KOPT-K1 (cell line): ENCODE data around the gene LAGE3.

Source experiments
- H3K27ac ChIP-seq: fragments of 200-600 bp; sonication (generic); 2 replicates; pipeline ENCODE4 v1.5.1; 2016; ENCODE audit warnings: antibody characterized with exemption, mild to moderate bottlenecking, low read depth, low read length; ENCODE audit not compliant: poor library complexity, severe bottlenecking
- H3K36me3 ChIP-seq: fragments of 200-600 bp; sonication (generic); 2 replicates; pipeline ENCODE4 v1.5.1; 2017; ENCODE audit warnings: antibody characterized with exemption, mild to moderate bottlenecking, low read length, moderate library complexity; ENCODE audit not compliant: insufficient read depth
- H3K9me3 ChIP-seq: fragments of 200-600 bp; sonication (generic); 2 replicates; pipeline ENCODE4 v1.5.1; 2017; ENCODE audit warnings: antibody characterized with exemption, low read length, mild to moderate bottlenecking; ENCODE audit not compliant: insufficient read depth, poor library complexity, severe bottlenecking

The LAGE3 gene

DNA sequence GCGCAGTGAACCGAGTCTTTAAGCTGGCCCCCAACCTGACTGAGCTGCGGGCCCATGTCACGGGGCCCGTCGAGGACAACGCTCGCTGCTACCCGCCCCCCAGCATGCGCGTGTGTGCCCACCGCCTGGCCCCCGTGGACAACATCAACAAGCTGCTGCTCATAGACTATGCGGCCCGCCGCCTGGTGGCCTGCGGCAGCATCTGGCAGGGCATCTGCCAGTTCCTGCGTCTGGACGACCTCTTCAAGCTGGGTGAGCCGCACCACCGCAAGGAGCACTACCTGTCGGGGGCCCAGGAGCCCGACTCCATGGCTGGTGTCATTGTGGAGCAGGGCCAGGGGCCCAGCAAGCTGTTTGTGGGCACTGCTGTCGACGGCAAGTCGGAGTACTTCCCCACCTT lies 18.8 kb downstream of the LAGE3 start:
- Histone ChIP-seq H3K36me3 (peaks cover 22% of the 10 kb centered on the region; the same call in 1 of the 2 replicates), H3K27ac (no peak overlapping the region)

DNA sequence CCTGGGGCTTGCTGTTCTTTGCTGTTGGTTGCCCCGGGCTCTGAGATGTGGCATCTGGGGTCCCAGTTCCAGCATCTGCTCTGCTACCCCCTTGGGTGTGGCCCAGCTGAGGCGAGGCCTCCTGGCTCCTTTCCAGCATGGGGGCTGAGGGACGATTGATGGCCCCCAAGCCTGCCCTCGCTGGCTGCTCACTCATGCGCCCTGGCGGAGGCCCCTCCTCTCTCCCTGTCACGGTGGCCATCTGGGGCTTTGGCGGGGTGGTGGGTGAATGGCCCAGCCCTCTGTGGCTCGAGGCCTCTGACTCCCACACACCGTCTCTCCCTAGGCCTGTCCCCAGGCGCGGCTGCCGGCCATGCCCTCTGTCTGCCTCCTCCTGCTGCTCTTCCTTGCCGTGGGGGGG lies 19.2 kb downstream of the LAGE3 start:
- Histone ChIP-seq H3K9me3 (no peaks in the 10 kb centered on the region), H3K36me3 (peaks cover 18% of the 10 kb centered on the region; the same call in 1 of the 2 replicates), H3K27ac (no peak overlapping the region)

More for the DNA sequence above, 18.8 kb downstream of the LAGE3 start:
- no peaks in the 10 kb centered on the region for H3K9me3 ChIP-seq

DNA sequence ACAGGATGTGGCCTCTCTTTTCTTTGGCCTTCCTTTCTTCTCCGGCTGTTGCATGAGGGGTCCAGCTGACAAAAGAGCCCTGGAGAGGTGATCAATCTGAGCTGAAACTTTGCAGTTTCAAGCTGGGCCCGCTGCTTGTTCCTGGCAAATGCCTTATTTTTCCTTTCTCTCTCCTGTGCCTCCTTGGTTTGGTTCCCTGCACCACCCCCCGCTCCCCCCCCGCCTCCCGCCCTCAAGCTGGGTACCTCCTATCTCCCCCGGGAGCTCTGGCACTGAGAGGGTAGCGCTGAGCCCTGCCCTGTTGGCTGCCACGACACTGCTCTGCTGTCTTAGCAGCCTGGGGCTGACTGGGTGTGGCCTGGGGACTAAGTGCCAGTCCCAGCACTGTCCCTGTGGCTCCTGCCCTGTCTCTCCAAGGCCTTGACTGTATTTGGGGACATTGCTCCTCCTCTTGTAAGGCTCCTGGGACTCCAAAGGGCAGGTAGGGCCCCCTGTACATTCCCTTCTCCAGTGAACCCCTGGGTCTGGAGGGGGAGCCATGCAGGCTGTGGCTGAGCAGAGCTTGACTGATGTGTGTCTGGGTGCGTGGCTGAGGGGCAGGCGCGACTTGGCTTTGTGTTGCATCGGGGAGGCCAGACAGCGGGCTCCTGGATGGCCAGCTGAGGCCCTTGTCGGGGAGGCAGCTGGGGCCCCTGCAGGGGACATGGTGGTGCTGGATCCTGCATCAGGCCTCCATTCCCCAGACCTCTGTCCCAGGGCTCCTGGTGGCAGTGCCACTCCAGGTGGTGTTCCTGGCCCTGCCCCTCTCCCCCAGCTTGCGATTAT lies 19.9 kb downstream of the LAGE3 start:
- Histone ChIP-seq H3K9me3 (no peaks in the 10 kb centered on the region), H3K36me3 (peaks cover 11% of the 10 kb centered on the region; the same call in 1 of the 2 replicates), H3K27ac (peak overlapping the region; percentile 60)

DNA sequence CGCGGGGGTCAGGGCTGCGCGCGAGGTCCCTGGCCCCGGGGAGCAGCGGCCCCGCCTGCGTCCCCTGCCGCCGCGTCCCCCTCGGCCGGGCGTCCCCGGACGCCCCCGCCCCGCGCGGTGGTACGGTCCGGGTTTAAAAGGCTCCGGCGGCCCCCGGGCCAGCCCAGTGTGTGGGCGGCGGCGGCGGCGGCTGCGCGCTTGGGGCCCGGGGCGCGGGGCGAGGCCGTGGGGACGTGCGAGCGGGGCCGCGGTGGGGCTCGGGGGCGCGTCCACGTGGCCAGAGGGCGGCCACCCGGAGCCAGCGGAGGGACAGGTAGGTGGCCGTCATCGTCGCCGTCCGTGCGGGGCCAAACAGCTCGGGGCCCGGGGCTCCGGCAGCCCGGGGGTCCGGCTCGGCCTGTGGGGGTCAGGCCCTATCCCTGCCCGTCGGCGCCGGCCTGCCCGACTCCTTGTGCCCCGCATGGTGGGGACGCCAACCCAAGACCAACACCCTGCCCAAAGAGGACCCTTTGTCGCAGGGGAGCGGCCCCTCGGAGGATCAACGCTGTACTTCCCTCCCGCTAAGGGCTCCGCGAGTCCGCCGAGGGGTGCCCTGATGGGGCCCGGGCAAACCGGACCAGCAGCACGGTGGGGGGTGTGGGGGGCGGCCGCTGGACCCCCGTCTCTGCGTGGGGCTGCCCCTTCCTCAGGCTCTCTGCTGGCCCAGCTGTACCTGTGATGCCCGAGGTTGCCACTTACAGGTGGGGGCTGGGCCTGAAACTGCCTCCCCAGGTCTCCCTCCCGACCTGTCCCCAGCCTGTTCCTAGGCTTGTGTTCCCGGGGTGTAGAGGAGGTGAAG lies 20.7 kb downstream of the LAGE3 start, which contains the start of gene PLXNA3:
Gene PLXNA3 (plus strand): TSS at position 166 of the 838 bp plus-strand sequence. CDS start 1,903 bp downstream, outside the sequence.
- Histone ChIP-seq H3K9me3 (no peaks in the 10 kb centered on the region), H3K27ac (peak within 1 kb of the TSS; percentile 60), H3K36me3 (peaks cover 9% of the 10 kb centered on the region; the same call in 1 of the 2 replicates)

DNA sequence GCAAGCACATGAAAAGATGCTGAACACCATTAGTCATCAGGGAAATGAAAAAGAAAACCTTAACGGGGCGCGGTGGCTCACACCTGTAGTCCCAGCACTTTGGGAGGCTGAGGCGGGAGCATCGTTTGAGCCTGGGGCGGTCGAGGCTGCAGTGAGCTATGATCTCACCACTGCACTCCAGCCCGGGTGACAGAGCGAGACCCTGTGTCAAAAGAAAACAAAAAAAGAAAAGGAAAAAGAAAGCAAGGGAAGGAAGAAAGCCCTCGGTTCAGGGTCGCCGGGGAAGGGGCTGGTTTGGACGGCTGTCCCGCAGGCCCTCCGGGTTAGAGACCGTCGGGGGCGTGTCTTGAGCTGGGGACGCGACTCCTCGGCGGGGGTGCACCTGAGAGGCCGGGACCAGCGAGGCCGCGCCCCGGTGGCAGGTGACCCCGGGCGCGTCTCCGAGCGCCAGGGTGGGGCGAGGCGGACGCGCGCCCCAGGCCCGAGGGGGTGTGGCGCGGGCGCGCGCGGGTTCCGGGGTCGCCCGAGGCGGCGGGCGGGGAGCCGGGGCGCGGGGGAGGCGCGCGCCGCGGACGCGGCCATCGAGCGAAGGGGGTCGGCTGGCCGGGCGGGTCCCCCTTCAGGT lies 21.5 kb downstream of the LAGE3 start:
- Histone ChIP-seq H3K9me3 (no peaks in the 10 kb centered on the region), H3K36me3 (peaks cover 9% of the 10 kb centered on the region; the same call in 1 of the 2 replicates), H3K27ac (peak overlapping the region; percentile 60)

DNA sequence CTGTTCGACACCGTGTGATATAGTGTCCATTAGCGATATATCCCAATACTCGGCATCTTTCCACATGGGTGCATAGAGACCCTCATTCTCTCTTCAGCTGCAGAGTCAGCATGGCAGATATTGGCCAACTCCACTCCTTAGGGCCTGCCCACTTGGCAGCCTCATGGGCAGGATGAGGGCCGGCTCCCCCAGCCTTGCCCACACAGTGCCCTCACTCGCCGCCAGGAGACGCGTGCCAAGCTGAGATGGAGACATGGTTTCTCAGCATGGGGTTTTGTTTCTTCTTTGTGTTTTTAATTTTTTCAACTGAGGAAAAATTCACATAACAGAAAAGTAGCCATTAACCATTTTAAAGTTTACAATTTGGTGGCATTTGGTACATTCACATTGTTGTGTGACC lies 26.3 kb downstream of the LAGE3 start:
- H3K36me3 ChIP-seq, result peaks cover 29% of the 10 kb centered on the region; the same call in 1 of the 2 replicates
- H3K9me3 ChIP-seq, result no peaks in the 10 kb centered on the region
- no peak overlapping the region for H3K27ac ChIP-seq

DNA sequence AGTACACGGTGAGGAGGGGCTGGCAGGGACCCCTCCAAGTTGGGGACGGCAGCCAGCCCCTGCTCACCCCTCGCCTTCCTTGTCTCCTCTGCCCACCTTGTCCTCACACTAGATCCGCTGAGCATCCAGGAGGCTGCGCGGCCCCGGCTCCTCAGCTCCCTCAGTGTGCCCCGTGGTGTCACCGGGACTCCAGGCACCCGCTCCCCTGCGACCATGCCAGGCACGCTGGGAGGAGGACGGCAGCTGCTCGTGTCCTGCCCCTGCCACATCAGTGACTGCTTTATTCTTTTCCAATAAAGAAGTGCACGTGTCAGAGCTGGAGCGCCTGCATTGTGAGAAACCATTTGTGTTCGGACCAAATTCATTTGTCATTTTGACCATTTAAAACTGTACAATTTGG lies 28.8 kb downstream of the LAGE3 start:
- H3K36me3 ChIP-seq, result peaks cover 29% of the 10 kb centered on the region; the same call in 1 of the 2 replicates
- H3K9me3 ChIP-seq, result no peaks in the 10 kb centered on the region
- H3K27ac ChIP-seq, result no peak overlapping the region

DNA sequence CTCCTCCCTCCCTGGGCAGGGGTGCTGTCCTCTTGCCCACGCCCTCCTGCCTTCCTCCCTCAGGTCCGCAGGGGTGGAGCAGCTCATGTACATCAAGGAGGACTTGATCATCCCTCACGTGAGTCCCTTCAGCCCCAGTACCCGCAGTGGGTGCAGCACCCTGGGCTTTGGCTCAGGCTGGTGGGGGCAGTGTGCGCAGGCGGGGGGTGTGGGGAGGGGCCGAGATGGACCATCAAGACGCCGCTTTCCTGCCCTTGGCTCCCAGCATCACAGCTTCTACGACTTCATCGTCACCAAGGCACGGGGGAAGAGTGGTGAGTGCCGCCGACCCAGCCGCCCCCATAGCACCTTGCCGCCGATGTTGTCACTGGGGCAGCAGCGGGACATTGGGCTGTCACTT lies 29.5 kb downstream of the LAGE3 start:
- H3K9me3 ChIP-seq, result no peaks in the 10 kb centered on the region
- no peak overlapping the region for H3K27ac ChIP-seq
- peaks cover 29% of the 10 kb centered on the region; the same call in 1 of the 2 replicates for H3K36me3 ChIP-seq

DNA sequence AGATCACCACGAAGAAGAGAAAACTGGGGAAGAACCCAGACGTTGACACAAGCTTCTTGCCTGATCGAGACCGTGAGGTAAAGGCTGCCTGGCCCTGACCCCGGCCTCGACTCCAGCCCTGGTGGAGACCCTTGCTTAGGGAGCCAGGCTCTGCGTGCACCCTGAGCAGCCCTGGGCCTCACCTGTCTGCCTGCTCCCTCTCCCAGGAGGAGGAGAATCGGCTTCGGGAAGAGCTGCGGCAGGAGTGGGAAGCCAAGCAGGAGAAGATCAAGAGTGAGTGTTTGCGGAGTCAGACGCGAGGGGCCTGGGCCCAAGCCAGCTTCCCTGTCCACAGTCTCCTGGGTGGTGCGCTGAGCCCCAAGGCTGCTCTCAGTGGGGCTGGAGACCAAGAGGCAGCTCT lies 30.6 kb downstream of the LAGE3 start:
- no peaks in the 10 kb centered on the region for H3K9me3 ChIP-seq
- H3K27ac ChIP-seq, result no peak overlapping the region
- H3K36me3 ChIP-seq, result peaks cover 29% of the 10 kb centered on the region; the same call in 1 of the 2 replicates

DNA sequence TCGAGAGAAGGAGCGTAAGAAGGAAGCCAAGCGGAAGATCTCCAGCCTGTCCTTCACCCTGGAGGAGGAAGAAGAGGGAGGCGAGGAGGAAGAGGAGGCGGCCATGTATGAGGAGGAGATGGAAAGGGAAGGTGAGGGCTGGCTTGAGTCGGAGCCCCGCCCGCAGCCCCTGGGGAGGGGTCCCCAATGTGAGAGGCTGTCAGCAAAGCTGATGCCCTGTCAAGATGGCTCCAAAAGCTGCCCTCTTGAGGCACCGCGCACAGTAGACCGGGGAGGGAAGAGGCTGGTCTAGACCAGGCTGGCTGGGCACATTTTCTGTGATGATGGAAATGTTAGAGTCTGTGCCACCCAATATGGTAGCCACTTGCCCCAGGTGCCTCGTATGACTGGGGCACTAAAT lies 32.7 kb downstream of the LAGE3 start:
- Histone ChIP-seq H3K36me3 (peaks cover 43% of the 10 kb centered on the region; the same call in 1 of the 2 replicates), H3K27ac (no peak overlapping the region), H3K9me3 (no peaks in the 10 kb centered on the region)

DNA sequence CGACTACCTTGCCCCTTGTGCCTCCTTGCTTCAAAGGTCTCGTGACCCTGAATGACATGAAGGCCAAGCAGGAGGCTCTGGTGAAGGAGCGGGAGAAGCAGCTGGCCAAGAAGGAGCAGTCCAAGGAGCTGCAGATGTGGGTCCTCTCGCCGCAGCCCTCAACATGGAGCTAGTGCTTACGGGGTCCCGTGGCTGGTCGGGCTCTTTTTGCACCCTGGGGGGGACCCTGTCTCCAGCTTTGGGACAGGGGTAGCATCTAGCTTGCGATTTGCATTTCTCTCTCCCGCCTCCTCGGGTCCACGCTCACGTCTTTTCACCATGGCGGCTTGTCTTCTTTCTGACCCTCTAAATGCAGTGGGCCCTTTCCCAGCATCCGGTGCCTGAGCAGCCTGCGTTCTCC lies 33.3 kb downstream of the LAGE3 start:
- Histone ChIP-seq H3K9me3 (no peaks in the 10 kb centered on the region), H3K36me3 (peaks cover 46% of the 10 kb centered on the region; the same call in 1 of the 2 replicates), H3K27ac (no peak overlapping the region)

DNA sequence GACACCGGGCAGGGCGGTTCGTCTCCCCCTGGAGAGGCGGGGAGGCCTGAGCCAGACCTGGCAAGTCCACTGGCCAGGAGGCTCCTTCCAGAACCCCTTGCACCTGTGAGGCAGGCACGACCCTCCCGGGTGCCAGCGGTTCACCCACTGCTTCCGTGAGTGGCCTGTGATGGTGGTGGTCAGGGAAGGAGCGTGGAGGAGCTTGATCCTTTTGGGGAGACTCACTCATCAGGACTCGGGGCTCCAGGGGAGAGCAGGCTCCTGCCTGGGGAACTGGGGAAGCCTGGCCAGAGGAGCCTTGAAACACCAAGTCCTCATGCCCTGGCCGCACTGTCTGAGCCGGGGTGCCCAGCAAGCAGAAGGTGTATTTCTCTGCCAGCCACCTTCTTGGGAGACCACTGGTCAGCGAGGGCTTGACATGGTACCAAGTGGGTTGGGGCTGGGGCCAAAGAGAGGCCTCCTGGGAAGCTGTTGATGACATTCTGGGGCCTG lies 34.3 kb downstream of the LAGE3 start:
- Histone ChIP-seq H3K9me3 (no peaks in the 10 kb centered on the region), H3K36me3 (peaks cover 45% of the 10 kb centered on the region; the same call in 1 of the 2 replicates), H3K27ac (peak overlapping the region; percentile 60)

DNA sequence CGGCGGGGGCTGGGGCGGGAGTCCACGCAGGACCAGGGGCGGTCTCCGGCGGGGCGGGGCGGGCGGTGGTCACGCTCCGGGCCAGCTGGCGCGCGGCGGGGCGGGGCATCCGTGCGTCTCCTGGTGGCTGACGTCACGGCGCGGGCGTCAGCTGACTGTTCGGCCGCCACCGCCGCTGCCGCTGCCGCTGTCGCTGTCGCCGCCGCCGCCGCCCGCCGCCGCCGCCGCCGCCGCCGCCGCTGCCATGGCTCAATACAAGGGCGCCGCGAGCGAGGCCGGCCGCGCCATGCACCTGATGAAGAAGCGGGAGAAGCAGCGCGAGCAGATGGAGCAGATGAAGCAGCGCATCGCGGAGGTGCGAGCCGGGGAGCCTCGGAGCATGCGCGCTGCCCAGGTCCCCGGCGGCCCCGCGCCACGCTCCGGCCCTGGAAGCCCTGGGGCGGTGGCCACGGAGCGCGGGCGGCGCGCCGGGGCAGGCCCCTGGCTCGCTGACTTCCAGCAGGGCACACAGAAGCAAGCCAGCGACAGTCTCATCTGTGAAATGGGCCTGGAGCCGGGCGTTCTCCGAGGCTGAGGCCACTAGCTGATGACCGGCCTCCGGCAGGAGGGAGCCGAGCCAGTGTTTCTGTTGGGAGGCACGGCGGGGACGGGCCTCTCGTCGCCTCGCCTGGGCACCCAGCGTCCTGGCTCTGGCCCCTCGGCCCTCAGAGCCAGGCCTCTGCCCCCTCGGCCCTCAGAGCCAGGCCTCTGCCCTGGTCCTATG lies 34.9 kb downstream of the LAGE3 start, which contains the start of gene FAM50A:
Gene FAM50A (plus strand): TSS at position 150 of the 763 bp plus-strand sequence. CDS start 95 bp downstream, at position 245.
- Histone ChIP-seq H3K27ac (peak within 1 kb of the TSS; percentile 60), H3K36me3 (peaks cover 45% of the 10 kb centered on the region; the same call in 1 of the 2 replicates), H3K9me3 (no peaks in the 10 kb centered on the region)

DNA sequence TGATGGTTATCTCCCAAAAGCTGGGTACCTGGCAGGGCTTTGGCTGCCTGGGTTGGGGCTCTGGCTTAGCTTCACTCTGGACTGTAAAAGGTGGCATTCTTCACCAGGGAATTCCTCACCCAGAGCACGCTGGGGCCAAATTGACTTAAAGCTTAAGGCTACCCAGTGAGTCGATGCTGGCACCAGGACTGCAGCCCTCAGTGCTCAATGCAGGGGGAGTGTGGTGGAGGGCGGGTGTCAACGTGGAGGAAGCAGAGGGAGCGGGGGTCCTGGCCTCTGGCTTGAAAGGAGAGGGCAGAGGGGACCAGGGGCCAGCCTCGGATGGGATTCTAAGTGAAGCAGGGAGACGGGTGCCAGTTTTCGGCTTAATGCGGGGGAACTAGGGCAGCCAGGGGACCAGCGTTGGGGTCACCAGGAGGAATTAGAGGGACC lies 35.6 kb downstream of the LAGE3 start:
- peaks cover 45% of the 10 kb centered on the region; the same call in 1 of the 2 replicates for H3K36me3 ChIP-seq
- peak overlapping the region; percentile 25 for H3K27ac ChIP-seq
- no peaks in the 10 kb centered on the region for H3K9me3 ChIP-seq
